RWPE2 (cell line): Measurements from ENCODE around the gene DAPL1.

Source experiments
- ATAC-seq: fragments of 200-7000 bp; cut with Tn5 transposase; 3 replicates; pipeline ENCODE4 v1.9.1; 2021; ENCODE audit warnings: low read depth
- DNase-seq: peaks from one replicate; pipeline ENCODE4 v3.0.0-alpha.2; 2020; ENCODE audit warnings: low spot score
- H3K27ac ChIP-seq: fragments of 450-650 bp; 2 replicates; pipeline ENCODE4 v1.5.1; 2017; ENCODE audit warnings: mild to moderate bottlenecking; ENCODE audit not compliant: poor library complexity, severe bottlenecking
- H3K27me3 ChIP-seq: fragments of 250-450 bp; sonication (Bioruptor Pico); 2 replicates; pipeline ENCODE4 v1.5.1; 2021; ENCODE audit warnings: mild to moderate bottlenecking, moderate library complexity; ENCODE audit not compliant: insufficient read depth, poor library complexity, severe bottlenecking
- H3K36me3 ChIP-seq: fragments of 250-450 bp; sonication (Bioruptor Pico); 2 replicates; pipeline ENCODE4 v1.5.1; 2020; ENCODE audit warnings: low read depth, mild to moderate bottlenecking, moderate library complexity
- H3K4me1 ChIP-seq: fragments of 250-450 bp; sonication (Bioruptor Pico); 2 replicates; pipeline ENCODE4 v1.5.1; 2021; ENCODE audit warnings: mild to moderate bottlenecking, moderate library complexity; ENCODE audit not compliant: insufficient read depth, poor library complexity, severe bottlenecking
- H3K4me3 ChIP-seq: fragments of 250-450 bp; sonication (Bioruptor Pico); 2 replicates; pipeline ENCODE4 v1.5.1; 2021; ENCODE audit warnings: mild to moderate bottlenecking, moderate library complexity; ENCODE audit not compliant: severe bottlenecking
- H3K9me3 ChIP-seq: fragments of 250-450 bp; sonication (Bioruptor Pico); 2 replicates; pipeline ENCODE4 v1.5.1; 2021; ENCODE audit warnings: mild to moderate bottlenecking, moderate library complexity; ENCODE audit not compliant: severe bottlenecking
- CTCF ChIP-seq: fragments of 450-650 bp; IDR thresholded peaks from one replicate; pipeline ENCODE4 v1.5.1; 2017; ENCODE audit warnings: mild to moderate bottlenecking, moderate library complexity; ENCODE audit not compliant: poor library complexity, severe bottlenecking

DAPL1 gene

GRCh38 chr2:158782136-158782535, 13.0 kb upstream of the DAPL1 start:
- Histone ChIP-seq H3K4me3 (no peak overlapping the region), H3K36me3 (no peaks in the 10 kb centered on the region), H3K27ac (no peak overlapping the region), H3K4me1 (peaks cover 7% of the 10 kb centered on the region), H3K9me3 (no peaks in the 10 kb centered on the region), H3K27me3 (no peaks in the 10 kb centered on the region)
- TF ChIP-seq CTCF: no peak
- DNase-seq (no peak), ATAC-seq (no peak)

GRCh38 chr2:158782616-158783015, 12.5 kb upstream of the DAPL1 start:
- no peak for DNase-seq
- H3K9me3 ChIP-seq: no peaks in the 10 kb centered on the region
- no peaks in the 10 kb centered on the region for H3K27me3 ChIP-seq
- peaks cover 7% of the 10 kb centered on the region for H3K4me1 ChIP-seq
- no peak overlapping the region for H3K4me3 ChIP-seq
- no peaks in the 10 kb centered on the region for H3K36me3 ChIP-seq
- TF ChIP-seq CTCF: no peak
- ATAC-seq: no peak
- no peak overlapping the region for H3K27ac ChIP-seq

GRCh38 chr2:158783923-158784322, 11.2 kb upstream of the DAPL1 start:
- no peaks in the 10 kb centered on the region for H3K27me3 ChIP-seq
- H3K9me3 ChIP-seq: no peaks in the 10 kb centered on the region
- H3K4me1 ChIP-seq: peaks cover 7% of the 10 kb centered on the region
- H3K27ac ChIP-seq: no peak overlapping the region
- no peaks in the 10 kb centered on the region for H3K36me3 ChIP-seq
- H3K4me3 ChIP-seq: no peak overlapping the region
- no peak for TF ChIP-seq CTCF
- no peak for ATAC-seq
- DNase-seq: no peak

- no peak for TF ChIP-seq CTCF
- ATAC-seq: no peak
- DNase-seq: no peak
- H3K27me3 ChIP-seq: no peaks in the 10 kb centered on the region
- H3K4me1 ChIP-seq: peaks cover 7% of the 10 kb centered on the region
- H3K27ac ChIP-seq: no peak overlapping the region
- no peaks in the 10 kb centered on the region for H3K36me3 ChIP-seq
- H3K9me3 ChIP-seq: no peaks in the 10 kb centered on the region
- no peak overlapping the region for H3K4me3 ChIP-seq
Observed at GRCh38 chr2:158786897-158787296, 8.2 kb upstream of the DAPL1 start.

GRCh38 chr2:158788951-158789350, 6.2 kb upstream of the DAPL1 start:
- no peak for TF ChIP-seq CTCF
- no peaks in the 10 kb centered on the region for H3K9me3 ChIP-seq
- no peak overlapping the region for H3K4me3 ChIP-seq
- peaks cover 4% of the 10 kb centered on the region for H3K4me1 ChIP-seq
- no peaks in the 10 kb centered on the region for H3K36me3 ChIP-seq
- H3K27me3 ChIP-seq: no peaks in the 10 kb centered on the region
- ATAC-seq: no peak
- no peak for DNase-seq
- no peak overlapping the region for H3K27ac ChIP-seq
